Hindlimb muscle (tissue), 1 donor: ENCODE results near the gene DCST2. TPM values are rescaled to one million over a fixed set of nuclear protein-coding genes. Genes with fewer than 3 reads are reported as not detected.

Source experiments
- DNase-seq: peaks from one replicate; pipeline ENCODE4 v3.0.0-alpha.2; 2013
- polyA plus RNA-seq: library from polyadenylated mRNA; unstranded; fragments of 120-200 nt; gene quantifications from one replicate; pipeline ENCODE4 v1.2.1, GENCODE V29; 2013; ENCODE audit not compliant: insufficient read length

DCST2 gene
- polyA plus RNA-seq, 1 donor: 2.1 TPM

DNA sequence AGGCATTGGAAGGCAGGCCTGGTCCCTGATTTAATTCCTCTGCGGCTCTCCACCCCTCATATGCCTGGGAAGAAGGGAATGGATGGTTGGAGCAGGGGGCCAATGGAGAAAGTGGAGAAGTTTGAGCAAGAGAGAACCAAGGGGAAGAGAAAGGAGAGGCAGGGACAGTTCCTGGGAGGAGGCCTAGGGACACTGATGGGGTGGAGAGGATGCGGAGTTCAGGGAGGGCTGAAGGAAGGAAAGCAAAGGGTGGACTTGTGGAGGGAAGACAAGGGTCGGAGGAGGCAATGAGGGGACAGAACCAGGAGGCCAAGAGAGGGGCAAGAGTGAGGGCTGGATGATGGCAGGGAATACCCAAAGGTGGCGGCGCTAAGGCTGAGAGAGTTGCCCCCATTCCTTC lies 23.8 kb downstream of the DCST2 start:
- no peak for DNase-seq

DNA sequence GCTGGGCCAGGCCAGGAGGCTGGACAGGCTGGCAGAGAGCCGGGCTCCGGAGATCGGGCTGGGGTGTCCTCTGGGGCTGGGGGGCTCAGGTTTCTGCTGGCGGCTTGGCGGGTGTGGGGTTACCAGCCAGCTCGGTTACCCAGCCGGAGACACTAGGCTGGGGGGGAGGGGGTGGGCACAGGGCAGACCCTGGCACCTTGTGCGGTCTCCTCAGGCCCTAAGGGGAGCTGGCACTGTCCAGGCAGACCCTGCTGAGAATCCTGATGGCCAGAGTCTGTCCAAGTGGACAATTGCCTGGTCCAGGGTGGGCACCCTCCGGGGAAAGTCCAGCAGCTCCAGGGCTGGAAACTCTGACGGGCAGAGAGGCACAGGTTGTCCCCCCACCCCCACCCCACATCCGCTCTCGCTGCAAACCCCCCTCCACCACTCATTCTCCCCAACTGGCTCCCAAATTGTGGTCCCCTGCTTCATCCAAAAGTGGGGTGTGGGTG lies 24.3 kb downstream of the DCST2 start:
- DNase-seq: no peak

DNA sequence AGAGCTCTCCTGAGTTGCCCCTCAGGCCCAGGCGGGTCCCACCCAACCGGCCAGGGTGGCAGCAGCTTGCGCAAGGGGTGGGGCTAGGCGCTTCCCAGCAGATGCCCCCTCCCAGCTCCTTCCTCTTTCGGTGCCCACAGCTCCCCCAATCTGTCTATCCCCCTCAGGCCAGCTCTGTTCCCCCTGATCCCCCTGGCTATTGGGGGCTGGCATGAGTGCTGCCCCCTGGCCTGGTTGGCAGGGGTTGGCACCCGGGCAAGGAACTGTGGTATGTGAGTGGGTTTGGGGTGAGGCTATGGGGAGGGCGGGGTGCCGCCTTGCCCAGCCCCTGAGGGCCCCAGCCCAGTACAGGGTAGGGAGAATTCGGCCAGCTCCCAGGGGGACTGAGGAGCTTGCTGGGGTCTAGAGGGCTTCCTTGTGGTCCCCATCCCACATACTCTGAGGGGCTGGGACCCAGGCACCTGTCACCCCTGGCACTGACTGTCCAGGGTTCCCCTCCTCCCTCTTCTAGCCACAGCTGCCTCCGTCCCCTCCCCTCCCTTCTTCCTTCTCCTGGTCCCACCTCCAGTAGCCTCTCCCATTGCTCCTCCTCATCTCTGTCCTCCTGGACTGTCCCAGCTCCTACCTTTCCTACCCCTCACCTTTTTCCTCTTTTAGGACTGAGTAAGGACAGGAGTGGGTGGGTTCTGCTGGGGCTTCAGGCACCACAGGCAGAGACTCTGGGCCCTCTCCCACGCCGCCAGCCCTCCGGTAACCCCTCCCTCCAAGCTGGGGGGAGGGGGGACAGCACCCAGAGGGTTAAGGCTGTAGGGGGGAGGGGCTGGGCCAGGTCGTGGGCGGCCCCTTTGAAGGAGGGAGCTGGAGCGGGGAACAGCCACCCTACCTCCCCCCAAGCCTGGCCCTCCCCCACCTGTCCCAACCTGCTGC lies 25.3 kb downstream of the DCST2 start:
- no peak for DNase-seq

DNA sequence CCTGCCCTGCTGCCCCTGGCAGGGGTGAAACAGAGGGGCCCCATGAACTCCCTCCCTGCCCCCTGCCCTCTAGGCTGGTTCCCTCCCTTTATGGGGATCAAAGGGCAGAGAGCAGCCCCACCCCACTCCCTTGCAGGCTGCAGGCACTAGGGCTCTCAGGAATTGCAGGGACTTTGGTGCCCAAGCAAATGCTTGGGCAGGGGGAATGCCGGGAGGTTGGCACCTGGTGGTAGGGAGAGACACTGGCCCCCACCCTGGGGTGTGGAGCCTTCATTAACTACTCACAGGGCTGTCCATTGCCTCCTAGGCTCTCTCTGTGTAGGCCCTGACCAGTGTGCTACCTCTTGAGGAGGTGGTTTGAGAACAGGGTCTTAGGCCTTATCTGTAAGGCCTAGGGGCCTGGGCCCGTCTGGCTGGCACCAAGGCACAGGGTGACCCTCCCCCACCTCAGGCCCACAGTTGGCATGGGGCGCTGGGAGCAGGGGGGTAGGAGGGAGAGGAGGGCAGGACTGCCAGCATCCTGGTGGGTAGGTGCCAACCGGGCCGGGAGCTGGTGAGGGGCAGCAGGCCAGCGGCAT lies 26.2 kb downstream of the DCST2 start:
- no peak for DNase-seq

DNA sequence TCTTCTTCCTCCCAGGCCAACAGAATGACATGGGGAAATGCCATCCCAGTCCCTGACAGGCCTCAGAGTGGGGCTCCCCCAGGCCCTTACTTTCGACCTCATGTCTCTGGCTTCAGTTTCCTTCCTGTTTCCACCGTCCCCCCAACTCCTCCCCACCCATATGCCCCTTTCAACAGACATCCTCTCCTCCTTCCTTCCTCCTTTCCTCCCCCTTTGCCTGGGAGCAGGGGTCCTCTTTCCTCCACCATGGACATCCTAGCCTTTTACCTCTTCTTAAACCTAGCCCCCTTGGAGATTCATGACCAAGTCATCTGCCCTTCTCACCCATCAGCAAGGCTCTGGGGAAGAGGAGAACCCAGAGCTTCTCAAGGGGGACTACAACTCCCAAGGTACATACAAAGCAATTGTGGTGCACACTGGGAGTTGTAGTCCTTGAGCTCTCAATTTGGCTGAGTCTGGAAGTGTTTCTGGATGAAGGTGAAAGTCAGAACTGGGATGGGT lies 26.9 kb downstream of the DCST2 start:
- DNase-seq: no peak

DNA sequence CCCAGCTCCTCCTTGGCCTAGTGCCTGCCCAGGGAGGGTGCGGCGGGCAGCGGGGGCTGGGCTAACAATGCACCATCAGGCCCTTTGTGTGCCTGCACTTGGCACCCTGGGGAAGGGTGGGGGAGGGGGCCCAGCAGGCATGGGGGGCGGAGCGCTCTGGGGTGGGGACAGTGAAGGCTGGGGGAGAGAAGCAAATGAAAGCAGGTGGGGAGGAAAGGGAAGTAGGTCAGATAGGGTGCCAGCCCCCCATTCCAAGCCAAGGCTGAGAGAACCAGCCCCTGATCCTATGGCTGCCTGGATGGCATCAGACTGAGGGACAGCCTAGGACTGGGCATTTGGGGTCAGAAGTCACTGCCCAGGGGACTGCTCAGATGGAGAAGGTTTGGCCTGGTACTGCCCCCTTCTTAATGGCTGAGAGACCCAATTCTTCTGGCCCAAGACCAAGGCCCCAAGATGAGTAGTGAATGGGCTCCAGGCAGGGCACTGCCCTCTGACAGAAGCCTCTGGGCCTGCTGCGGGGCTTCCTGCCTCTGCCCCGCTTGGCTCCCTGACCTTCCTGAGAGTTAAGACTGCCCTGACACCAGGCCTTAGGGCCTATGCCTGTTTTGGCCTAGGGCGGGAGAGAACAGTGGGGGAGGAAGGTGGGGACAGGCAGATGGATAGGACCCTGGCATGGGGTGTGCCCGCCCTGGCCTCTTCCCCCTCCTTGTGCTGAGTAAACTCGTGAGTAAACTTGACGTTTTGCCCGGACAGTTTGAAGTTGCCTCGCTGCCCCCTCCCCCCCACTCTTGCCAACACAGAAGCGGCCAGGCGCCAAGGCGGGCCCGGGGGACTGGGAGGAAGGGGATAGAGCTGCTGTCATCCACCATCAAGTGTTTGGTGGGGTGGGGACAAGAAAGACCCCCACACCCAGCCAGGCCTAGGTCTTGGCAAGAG lies 28.2 kb downstream of the DCST2 start:
- no peak for DNase-seq

DNA sequence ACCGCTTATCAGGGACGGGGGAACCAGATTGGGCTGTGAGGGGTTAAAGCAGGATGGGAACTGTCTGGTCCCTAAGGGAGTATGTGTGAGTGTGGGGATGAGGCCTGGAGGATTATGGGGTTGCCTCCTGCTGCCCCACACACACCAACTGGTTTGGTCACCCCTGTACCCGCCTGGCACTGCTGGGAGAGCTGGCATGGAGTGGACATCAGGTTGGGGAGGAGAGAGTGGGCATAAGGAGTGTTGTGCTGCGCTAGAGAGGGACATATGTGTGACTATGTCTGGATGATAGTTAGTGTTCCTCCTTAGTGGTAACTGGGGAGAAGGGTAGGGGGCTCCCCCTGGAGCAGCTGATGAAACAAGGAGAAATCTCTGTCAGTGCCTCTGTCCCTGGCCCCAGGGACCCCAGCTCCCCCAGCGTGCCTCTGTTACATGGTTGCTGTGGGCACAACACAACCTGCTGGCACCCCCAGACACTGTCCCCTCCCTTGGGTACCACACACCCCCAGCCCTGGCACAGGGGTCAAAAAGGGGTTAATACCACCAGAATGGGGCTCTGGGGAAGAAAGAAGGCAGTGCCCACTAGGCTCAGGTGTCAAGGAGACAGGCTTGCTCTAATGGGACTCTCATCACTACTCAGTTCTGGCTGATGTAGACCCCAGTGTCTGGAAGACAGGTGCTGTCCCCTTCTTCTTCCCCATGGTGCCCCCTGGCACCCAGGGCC lies 29.1 kb downstream of the DCST2 start:
- no peak for DNase-seq

DNA sequence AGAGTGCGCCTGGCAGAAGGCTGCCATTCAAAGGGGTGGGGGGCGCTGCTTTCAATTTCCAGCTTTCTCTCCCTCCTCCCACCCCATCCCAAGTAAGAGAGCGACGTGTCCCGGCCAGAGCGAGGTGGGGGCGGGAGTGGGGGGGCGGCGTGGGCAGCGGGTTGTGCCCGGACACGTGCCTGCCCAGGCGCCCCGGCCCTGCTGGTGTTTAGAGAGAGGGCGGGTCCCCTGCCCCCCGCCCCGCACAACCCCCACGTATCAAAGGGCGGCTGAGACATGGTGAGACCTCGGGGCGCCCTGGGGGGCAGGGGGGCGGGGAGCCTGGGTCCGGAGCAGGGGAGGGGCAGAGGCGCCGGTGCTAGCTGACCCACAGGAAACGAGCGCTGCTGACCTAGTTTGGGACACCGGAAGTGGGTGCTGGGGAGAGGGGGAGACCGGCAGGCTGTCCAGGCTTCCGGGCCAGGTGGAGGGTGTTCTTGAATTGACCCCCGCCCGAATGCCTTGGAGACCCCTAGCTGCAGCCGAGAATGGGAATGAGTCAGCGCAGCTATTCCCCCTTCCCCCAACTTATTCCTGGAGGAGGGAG lies 29.7 kb downstream of the DCST2 start:
- peak; percentile 52 for DNase-seq

DNA sequence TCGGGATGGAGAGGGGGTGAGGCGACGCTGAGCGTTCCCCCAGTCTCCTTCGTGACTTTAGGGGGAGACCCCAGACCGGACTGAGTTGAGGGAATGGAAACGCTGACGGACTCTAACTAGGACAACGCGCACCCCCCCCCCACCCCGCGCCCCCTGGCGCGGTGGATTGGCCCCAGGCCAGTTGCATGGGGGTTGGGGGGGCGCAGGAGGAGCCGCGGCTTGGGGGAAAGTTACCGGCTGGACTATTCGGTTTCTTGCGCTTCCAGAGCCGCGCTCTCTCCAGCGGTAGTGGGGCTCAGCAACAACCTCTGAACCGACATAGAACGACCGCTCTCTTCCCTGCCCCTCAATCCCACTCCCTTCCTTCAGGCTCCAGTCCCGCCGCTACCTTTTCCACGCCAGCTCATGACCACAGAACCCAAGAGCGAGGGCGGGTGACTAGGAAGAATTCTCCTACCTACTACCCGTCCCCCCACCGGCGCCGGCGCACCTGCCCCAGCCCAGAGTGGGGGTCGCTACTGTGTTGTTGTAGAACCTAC lies 30.3 kb downstream of the DCST2 start:
- DNase-seq: peak; percentile 48

DNA sequence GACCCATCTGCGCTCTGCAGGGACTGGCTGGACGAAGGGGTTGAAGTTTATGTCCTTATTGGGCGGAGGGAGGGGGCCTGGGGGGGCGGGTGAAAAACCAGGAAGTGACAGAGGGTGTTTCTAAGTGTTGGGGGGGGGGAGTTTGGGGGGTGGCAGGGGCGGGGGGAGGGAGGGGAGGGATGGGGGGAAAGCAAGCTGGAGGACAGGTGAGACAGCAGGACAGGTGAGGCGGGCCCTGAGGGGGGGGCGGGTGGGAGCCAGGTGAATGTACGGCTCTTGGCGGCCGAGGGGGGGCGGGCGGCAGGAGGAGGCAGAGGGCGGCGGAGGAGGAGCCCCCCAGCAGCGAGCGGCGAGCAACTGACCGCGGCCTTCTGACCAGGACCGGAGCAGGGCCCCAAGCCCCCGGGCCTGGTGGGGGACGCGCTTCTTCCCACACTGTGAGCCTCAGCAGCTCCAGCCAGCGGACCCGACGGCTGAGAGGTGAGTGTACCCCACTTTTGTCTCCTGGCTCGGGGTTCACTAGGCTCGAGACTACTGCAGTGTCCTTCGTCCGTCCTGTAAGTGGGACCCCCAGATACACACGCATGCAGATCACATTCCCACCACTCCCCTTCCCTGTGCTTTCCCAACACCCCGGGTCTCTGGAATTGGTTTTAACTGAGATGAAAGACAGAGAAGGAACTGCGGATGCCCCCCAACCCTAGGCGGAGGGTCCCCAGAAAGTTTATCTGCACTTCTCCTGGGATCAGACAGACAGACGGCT lies 30.9 kb downstream of the DCST2 start, which contains the start of gene ZBTB7B:
Gene ZBTB7B, plus strand, starts transcription at position 339 of the 763 bp plus-strand sequence. CDS start 11,859 bp downstream, outside the sequence.
- DNase-seq: peak; percentile 37

DNA sequence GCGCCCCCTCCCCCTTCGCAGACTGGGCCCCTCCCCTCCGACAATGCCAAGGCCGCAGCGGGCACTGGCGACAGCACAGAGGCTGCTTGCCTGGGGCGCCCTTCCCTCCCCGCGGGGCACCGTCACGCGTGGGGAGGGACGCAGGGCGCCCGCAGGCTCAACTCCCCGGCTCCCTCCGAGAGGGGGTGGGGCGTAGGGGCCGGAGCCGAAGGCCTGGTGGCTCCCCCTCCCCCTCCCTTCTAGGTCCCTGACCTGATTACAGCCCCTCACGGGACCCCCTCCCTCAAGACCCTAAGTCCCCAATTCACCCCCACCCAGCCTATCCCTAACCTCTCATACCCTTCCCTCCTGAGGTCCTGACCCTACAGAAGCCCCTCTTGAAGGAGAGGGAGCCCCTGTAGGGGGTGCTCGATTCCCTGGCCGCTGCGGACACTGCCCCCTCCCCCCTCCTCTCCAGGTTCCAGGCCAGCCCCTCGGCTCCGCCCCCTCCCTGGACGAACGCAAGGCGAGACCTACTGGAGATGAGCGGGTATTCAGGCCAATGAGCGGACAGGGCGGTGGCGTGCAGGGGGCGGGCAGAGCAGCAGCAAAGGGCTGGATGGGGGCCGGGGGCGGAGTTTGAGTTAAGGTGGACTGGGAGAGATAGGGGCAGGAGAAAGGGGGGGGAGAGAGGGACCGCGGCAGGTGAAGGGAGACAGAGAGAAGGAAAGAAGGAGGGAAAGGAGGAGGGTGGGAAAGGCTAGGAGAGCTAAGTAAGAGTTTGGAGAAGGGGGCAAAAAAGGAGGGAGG lies 31.7 kb downstream of the DCST2 start:
- peak; percentile 99 for DNase-seq

DNA sequence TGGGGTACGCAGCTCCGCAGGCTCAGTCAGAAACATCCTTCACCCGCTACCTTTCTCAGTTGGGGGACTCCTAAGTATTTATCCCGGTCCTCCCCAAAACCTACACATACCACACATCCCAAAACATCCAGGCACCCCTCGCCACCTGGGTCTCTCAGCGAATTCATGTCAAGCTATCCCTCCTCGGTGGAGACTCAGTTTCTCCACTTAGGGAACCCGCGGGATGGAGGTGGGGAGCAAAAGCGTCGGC lies 32.2 kb downstream of the DCST2 start:
- DNase-seq: no peak

DNA sequence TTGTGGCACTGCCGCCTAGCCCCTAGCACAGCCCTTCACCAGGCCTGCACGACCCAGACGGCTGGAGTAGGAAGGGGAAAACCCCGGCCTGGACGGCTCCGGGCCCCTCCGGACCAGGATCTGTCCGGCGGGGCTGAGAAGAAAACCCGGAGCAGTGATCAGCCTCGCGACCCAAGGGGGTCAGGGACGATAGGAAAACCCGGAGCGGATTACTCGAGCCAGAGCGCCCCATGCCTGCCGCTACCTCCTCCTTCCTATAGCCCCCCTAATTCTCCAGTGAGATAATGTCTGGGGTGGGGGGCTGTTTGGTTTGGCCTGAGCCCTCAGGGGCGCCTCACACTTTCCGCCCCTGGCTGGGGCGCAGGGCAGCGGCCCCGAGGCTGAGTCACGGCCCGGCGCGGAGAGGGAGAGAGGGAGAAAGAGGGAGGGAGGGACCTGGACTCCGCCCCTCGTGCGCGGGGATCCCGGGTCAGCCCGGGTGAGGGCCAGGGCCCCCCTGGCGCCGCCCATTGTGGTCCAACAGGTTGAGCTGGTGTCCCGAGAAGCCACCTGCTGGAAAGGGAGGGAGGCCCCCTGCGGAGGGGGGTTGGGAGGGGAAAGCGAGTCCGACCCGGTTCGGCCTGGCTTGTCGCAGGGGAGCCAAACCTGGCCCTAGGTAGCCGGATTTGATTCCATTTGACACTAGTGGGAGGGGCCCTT lies 32.7 kb downstream of the DCST2 start:
- peak; percentile 92 for DNase-seq

DNA sequence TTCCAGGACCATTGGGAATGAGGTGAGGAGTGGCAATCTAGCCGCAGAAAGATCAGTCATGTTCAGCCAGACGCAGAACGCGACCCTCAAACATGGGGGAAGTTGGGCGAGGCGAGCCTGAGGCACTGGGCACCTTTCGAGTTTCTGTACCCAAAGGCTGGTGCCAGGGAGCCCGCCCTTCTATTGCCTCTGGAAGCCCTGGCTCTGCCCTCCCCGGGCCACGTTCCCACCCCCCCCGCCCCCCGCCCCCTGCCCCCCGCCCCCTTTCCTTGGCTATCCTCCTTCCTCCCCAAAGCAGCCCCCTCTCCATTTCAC lies 33.2 kb downstream of the DCST2 start:
- DNase-seq: no peak

DNA sequence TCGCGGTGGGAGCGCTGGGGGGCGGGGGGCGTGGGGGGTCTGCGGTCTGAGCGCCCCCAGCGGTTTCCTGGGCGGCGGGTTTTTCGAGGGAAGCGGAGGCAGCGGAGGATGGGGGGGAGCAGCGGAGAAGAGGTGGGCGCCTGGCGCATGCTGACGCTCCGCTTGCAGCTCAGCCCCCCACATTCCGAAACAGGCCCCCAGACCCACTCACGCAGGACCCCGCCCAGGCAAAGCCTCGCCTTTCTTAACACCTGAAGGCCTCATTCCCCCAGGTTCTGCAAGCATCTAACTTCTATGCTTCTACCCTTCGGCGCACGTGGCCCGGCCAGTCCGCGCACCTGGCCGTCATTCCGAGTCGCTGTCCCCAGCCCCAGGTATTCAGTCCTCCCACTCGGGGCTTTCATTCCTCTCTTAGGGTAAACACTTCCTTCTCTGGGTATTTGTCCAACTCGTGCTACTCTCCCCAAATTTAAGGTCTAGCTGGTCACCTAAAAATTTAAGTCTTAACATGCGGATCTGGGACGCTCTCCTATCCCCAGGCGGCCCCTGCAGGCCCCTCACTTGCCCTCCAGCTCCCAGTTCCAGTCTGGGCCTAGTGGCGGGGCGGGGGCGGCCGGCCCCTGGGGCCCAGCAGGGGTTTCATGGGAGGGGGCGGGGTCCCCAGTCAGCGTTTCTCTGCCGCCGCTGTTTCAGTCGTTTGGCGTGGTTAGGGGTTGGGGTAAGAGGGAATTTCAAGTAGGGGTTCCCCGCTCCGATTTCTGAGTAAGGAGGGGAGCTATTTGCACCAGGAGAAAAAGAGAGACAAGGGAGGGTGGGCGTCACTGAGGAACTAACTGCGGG lies 33.8 kb downstream of the DCST2 start:
- DNase-seq: peak; percentile 33

DNA sequence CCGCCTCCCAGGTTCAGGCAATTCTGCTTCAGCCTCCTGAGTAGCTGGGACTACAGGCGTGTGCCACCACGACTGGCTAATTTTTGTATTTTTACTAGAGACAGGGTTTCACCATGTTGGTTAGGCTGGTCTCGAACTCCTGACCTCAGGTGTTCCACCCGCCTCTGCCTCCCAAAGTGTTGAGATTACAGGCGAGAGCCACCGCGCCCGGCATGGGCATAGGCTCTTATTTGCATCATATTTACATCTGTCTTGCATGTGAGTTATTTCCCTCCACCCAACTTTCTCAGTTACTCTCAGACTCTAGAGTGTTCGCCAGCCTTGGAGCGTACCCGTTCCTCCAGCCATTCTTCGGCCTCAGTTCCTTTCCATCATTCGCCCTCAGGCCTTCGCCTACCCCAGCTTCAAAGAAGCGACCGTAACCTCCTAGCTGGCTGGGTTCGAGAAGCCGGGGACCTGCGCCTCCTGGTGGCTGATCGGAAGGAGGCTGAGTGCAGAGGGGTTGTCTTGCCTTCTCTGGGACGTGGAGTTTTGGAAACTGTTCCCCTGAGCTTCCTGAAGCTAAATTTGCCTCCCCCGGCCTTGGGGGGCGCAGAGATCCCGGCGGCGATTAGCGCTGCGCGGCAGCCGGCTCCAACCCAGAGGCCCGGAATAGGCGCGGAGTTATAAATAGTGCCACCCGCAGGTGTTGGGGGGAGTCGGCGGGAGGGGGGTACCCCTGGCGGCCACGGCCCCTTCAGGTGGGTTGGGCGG lies 34.6 kb downstream of the DCST2 start:
- DNase-seq: peak; percentile 77

DNA sequence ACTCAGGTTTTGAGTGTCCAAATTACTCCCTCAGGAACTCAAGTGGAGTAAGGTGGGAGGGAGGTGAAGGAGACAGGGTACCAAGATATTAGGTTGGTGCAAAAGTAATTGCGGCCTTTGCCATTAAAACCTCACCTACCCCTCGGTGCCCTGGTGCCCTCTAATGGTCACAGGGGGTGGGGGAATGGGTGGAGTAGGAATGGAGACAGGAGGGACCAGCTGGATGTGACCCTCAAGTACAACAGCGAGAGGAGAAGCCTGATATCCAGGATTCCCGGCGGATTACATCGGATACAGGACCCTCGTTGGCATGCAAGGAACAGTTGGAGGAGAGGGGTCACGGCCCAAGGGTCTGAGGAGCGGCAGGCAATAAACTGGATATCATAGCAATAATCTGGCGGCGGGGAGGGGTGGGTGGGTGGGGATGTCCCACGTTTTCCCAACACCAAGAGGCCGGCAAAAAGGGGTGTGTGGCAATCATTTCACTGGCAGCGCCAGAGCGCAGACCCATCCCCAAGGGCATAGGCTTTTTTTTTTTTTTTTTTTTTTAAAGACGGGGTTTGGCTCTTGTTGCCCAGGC lies 35.3 kb downstream of the DCST2 start:
- DNase-seq: no peak
